GM21723 (cell line): ENCODE data around the gene ADRB1.
A peak's percentile ranks its signal among the peaks of the same experiment; 100 is the strongest.

Experiments used
- ATAC-seq: cut with Tn5 transposase; IDR thresholded peaks from one replicate; pipeline ENCODE4 v1.9.1; 2021; ENCODE audit warnings: mild to moderate bottlenecking, moderate library complexity; ENCODE audit not compliant: unreplicated experiment

ADRB1 gene

DNA sequence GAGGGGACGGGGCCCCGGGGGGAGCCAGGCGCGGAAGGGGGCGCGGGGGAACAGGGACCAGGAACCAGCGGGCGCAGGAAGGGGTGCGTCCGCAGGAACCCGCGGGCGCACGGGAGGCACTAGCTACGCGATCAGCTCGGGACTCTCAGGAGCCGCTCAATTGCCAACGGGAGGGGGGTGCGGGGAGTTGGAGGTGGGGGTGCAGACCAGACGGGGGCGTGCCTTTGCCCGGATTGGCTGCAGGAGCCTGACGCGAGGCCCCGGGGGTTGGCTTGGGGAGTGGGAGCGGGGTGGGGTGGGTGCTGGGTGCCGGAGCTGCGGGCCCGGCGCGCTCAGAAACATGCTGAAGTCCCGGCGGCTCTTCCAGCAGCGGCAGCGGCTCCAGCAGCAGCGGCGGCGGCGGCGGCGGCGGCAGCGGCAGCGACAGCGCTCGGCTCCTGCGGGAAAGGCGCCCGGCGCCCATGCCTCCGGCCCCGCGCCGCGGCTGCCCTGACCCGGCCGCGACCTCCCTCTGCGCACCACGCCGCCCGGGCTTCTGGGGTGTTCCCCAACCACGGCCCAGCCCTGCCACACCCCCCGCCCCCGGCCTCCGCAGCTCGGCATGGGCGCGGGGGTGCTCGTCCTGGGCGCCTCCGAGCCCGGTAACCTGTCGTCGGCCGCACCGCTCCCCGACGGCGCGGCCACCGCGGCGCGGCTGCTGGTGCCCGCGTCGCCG lies at the start of gene ADRB1:
Gene ADRB1, plus strand, starts transcription at position 335 of the 715 bp plus-strand sequence. Its CDS starts 267 bp downstream, at position 602.
- peak; percentile 60 for ATAC-seq

DNA sequence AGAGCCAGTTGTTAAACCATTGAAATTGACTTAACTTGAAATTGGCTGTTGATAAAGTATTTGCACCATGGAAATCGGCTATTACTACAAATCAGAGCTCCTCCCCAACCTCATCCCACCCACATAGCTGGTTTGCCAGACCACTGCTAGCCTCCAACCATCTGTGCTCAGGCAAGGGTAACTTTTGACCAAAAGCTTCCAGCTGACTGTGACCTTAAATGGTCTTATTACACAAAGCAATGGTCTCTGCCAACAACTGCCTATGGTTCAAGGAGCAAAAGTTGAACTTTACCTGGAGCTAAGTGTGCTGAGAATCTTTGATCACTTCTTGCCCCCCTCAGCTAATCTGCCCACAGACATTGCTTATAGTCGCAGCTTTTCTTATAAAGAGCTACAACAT lies 48.5 kb upstream of the ADRB1 start:
- no peak for ATAC-seq

- ATAC-seq: no peak
These were observed 46.2 kb upstream of the ADRB1 start for GRCh38 chr10:113997428-113997827.

- ATAC-seq: no peak
These were observed 44.1 kb upstream of the ADRB1 start for GRCh38 chr10:113999531-113999930.

GRCh38 chr10:114000457-114001010 lies 43.1 kb upstream of the ADRB1 start:
- no peak for ATAC-seq

DNA sequence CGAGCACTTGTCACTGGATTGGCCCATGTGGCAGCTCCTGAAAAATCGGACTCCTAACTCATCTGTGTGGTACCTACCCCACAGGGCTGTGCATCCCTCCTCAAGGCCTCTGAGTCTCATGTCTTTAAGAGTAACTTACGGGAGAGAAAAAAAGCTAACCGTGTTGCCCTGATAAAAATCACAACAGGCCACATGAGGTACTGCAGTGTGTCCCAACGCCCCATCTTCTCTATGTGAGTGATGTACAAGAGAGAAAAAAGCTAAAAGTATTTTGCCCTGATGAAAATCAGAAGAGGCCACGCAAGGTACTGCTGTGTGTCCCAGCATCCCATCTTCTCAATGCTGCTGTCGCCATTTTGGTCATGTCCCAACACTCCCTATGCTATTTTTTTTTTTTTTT lies 41.2 kb upstream of the ADRB1 start:
- no peak for ATAC-seq

DNA sequence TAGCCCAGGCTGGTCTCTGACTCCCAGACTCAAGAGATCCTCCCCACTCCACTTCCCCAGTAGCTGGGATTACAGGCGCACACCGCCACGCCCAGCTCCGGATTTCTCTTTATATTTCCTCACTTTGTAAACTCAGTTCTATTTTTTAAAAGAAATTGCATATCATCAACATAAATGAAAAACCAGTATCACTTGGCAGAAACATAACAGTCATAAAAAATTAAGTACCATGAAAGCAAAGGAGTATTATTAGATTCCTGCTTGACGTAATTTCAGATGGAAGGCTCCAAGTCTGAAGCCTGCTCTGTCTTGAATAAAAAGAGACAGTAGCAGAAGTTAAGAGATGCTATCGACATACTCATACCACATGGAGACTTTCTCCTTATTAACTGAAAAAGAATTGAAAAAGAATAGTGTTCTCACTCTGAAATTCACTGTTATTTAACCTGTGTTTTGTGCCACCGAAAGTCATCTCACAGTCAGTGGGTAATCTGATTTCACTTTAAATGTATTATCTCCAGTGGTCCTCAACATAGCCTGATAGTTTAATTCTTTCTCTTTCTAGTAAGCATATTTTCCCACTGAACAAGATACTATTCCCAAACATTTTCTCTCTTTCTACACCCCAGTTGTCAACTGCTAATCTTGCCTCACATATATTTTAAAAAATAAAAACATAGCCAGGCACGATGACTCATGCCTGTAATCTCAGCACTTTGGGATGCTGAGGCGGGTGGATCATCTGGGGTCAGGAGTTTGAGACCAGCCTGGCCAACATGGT lies 40.3 kb upstream of the ADRB1 start:
- no peak for ATAC-seq

GRCh38 chr10:114009281-114009996 lies 34.2 kb upstream of the ADRB1 start:
- no peak for ATAC-seq

GRCh38 chr10:114010316-114010715 lies 33.4 kb upstream of the ADRB1 start:
- ATAC-seq: no peak

DNA sequence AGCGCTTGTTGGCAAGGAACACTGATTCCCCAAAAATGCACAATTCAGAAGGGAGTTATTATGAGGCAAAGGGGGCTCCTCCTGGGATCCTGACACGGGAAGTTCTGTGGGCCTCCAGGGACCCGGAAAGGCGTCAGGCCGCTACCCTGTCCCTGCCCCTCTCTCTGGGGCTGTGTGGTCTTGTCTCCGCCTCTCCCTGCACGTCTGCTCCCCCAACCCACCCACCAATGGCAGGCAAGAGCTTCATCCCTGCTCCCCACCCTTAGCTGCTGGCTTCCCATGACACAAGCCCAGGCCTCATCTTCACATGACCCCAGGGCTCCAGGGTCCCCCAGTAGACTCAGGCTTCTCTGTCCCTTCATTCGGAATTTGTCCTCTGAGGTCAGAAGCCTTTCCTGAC lies 31.0 kb upstream of the ADRB1 start:
- no peak for ATAC-seq

GRCh38 chr10:114015708-114016107 lies 28.0 kb upstream of the ADRB1 start:
- no peak for ATAC-seq

GRCh38 chr10:114017271-114017670 lies 26.4 kb upstream of the ADRB1 start:
- ATAC-seq: no peak

GRCh38 chr10:114017873-114018272 lies 25.8 kb upstream of the ADRB1 start:
- no peak for ATAC-seq

DNA sequence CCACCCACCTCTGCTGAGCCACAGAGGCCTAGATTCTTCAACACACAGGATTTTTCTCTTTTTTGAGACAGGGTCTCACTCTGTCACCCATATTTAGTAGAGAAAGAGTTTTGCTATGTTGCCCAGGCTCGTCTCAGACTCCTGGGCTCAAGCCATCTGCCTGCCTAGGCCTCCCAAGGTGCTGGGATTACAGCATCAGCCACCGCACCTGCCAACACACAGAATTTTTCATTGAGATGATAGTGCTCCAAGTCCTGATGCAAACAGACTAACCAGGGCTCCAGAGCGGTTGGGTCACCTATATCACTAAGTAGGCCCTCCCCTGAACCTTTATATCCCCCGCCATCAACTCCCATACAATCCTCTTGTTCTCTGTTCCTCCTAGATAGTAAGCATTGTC lies 24.4 kb upstream of the ADRB1 start:
- ATAC-seq: no peak

DNA sequence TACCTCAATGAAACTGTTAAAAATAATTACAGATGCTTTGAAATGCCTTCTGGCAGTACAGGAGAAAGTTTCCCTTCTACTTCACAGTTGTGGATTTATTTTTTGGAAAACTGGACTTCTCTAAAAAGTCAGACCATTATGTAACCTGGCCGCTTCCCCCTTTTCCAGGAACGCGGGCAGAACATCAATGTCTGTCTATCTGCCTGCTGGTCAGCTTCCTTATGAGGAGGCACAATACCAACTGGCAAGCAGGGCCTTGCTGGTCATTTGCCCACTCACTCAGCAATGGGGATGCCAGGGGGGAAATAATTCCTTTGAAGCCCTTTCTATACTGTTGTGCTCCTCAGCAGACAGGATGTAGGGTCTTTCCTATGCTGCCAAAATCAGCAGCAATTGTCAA lies 22.5 kb upstream of the ADRB1 start:
- no peak for ATAC-seq

GRCh38 chr10:114021717-114022680 lies 21.7 kb upstream of the ADRB1 start:
- ATAC-seq: no peak

DNA sequence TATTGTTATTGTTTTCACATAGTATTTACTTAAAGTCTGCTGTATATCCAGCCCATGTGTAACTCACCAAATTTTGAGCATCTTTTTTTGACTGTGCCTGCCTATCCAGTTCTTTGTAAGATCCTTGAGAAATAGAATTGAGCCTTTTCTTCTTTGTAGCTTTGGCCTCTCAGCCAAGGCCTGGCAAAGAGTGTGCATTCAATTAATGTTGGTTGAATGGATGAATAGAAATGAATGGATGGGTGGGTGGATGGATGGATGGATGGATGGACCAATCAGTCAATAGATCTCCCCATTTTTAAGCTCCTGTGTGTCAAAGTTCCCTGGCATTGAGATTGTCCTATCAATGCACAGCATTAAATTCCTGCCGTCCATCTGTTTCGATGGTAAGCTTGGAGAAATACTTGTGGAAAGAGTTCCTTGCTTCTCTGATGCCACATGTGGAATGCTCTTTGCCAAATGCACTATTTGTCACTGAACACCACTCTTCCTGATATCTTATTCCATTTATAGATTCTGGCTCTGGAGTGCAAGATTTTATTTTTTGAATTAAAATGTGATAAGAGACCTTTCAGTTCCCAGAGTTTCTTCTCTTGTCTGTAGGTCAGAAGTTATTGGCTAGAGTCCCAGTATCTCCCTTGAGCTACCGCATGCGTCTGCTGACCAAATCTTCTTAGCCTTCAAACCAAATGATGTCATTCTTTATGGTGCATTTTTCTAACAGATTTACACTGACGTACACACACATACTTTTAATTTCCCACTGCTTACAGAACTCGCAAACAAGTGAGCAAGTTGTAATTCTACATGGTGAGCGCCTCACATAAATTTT lies 20.7 kb upstream of the ADRB1 start:
- no peak for ATAC-seq

GRCh38 chr10:114024876-114025610 lies 18.6 kb upstream of the ADRB1 start:
- ATAC-seq: peak; percentile 72
